GM23248 (cell line): ENCODE results near the gene C2CD2. TPM values are rescaled to one million over a fixed set of nuclear protein-coding genes. Genes with fewer than 3 reads are reported as not detected.

Experiments used
- DNase-seq: peaks from one replicate; pipeline ENCODE4 v3.0.0-alpha.2; 2015
- H2AFZ ChIP-seq: fragments of 200-600 bp; sonication (generic); 2 replicates; pipeline ENCODE4 v1.6.1; 2016; ENCODE audit warnings: antibody characterized with exemption
- H3F3A ChIP-seq: fragments of 200-600 bp; sonication (generic); 2 replicates; pipeline ENCODE4 v1.6.1; 2016; ENCODE audit warnings: mild to moderate bottlenecking, antibody characterized with exemption, mixed run types; ENCODE audit not compliant: insufficient read depth
- H3K27ac ChIP-seq: fragments of 200-600 bp; sonication (generic); 2 replicates; pipeline ENCODE4 v1.5.1; 2016; ENCODE audit warnings: mild to moderate bottlenecking
- H3K27me3 ChIP-seq: fragments of 200-600 bp; sonication (generic); replicated peaks from 2 replicates; pipeline ENCODE4 v1.6.1; 2016; ENCODE audit warnings: mild to moderate bottlenecking; ENCODE audit not compliant: insufficient read depth
- H3K36me3 ChIP-seq: fragments of 200-600 bp; sonication (generic); 2 replicates; pipeline ENCODE4 v1.6.1; 2016; ENCODE audit warnings: low read depth, mild to moderate bottlenecking
- H3K4me1 ChIP-seq: fragments of 200-600 bp; sonication (generic); 2 replicates; pipeline ENCODE4 v1.6.1; 2016; ENCODE audit warnings: mild to moderate bottlenecking; ENCODE audit not compliant: insufficient read depth
- H3K4me2 ChIP-seq: fragments of 200-600 bp; sonication (generic); one replicate; pipeline ENCODE4 v1.6.1; 2016; ENCODE audit warnings: mild to moderate bottlenecking; ENCODE audit not compliant: unreplicated experiment
- H3K4me3 ChIP-seq: fragments of 200-600 bp; sonication (generic); 2 replicates; pipeline ENCODE4 v1.5.1; 2016; ENCODE audit warnings: mild to moderate bottlenecking
- H3K79me2 ChIP-seq: fragments of 200-600 bp; sonication (generic); 2 replicates; pipeline ENCODE4 v1.6.1; 2016; ENCODE audit warnings: mild to moderate bottlenecking; ENCODE audit not compliant: insufficient read depth
- H3K9ac ChIP-seq: fragments of 200-600 bp; sonication (generic); 2 replicates; pipeline ENCODE4 v1.6.1; 2016; ENCODE audit warnings: mild to moderate bottlenecking
- H3K9me2 ChIP-seq: fragments of 200-600 bp; sonication (generic); 2 replicates; pipeline ENCODE4 v1.6.1; 2016; ENCODE audit warnings: mixed run types, mild to moderate bottlenecking, moderate library complexity; ENCODE audit not compliant: insufficient read depth
- H3K9me3 ChIP-seq: fragments of 200-600 bp; sonication (generic); one replicate; pipeline ENCODE4 v1.6.1; 2017; ENCODE audit warnings: low read depth
- H4K20me1 ChIP-seq: fragments of 200-600 bp; sonication (generic); 2 replicates; pipeline ENCODE4 v1.6.0; 2016; ENCODE audit not compliant: insufficient read depth
- EZH2 ChIP-seq: fragments of 200-600 bp; sonication (generic); IDR thresholded peaks from 2 replicates; pipeline ENCODE4 v1.6.1; 2018; ENCODE audit warnings: antibody characterized with exemption, mild to moderate bottlenecking; ENCODE audit not compliant: insufficient read depth, poor library complexity, severe bottlenecking
- EZH2phosphoT487 ChIP-seq: fragments of 200-600 bp; sonication (generic); IDR thresholded peaks from 2 replicates; pipeline ENCODE4 v1.6.1; 2018; ENCODE audit warnings: antibody characterized with exemption, moderate library complexity, mild to moderate bottlenecking, low read depth; ENCODE audit not compliant: insufficient read depth
- WGBS, 2 experiments: methylation state at CpG; one replicate each; pipeline ENCODE4 v1.1.6; 2015 to 2017; ENCODE audit warnings: low lambda C conversion rate in 2 of 2, low coverage in 1 of 2; ENCODE audit errors: missing lambda C conversion rate in 2 of 2; 5-methylcytosine and 5-hydroxymethylcytosine counted together
- in situ Hi-C: fragments of 300-500 bp; cut with MboI; formaldehyde crosslinking; loops from 2 replicates; pipeline ENCODE4 v1.15.0; 2020
- polyA plus RNA-seq: library from polyadenylated mRNA; unstranded; fragments of >200 nt; fragmentation: Nextera tagmentation; extraction: Ambion mirVana; gene quantifications from 2 replicates; pipeline ENCODE4 v1.2.1, GENCODE V29; 2016
- total RNA-seq: library from RNA; depleted of rRNA; stranded (reverse); fragments of >200 nt; shearing (Covaris generic); gene quantifications from 2 replicates; pipeline ENCODE4 v1.2.3, GENCODE V29; 2014

Gene C2CD2
- total and polyA plus RNA-seq, 2 experiments from 2014 or later: 7.6 to 12.2 TPM

- H3K36me3 ChIP-seq: peaks cover 13% of the 10 kb centered on the region
- H3K27ac ChIP-seq: no peak overlapping the region
- WGBS, 2 experiments: 92 to 94% methylated on average over 6 of the region's 6 CpGs
- H3K4me2 ChIP-seq: no peak overlapping the region
- no peaks in the 10 kb centered on the region for H3K27me3 ChIP-seq
- TF ChIP-seq EZH2: no peak
- no peak for TF ChIP-seq EZH2phosphoT487
- no peak overlapping the region for H3K4me3 ChIP-seq
- in situ Hi-C loops: no loop called here
- no peaks in the 10 kb centered on the region for H3K9me2 ChIP-seq
- no peaks in the 10 kb centered on the region for H3K4me1 ChIP-seq
- no peaks in the 10 kb centered on the region for H3K9me3 ChIP-seq
- no peaks in the 10 kb centered on the region for H3F3A ChIP-seq
- no peak overlapping the region for H3K9ac ChIP-seq
- H2AFZ ChIP-seq: no peak overlapping the region
- no peak for DNase-seq
- no peaks in the 10 kb centered on the region for H4K20me1 ChIP-seq
- peaks cover 14% of the 10 kb centered on the region for H3K79me2 ChIP-seq
These were observed 32.0 kb upstream of the C2CD2 start for GRCh38 chr21:41985662-41986416.

- H4K20me1 ChIP-seq: no peaks in the 10 kb centered on the region
- no peak for TF ChIP-seq EZH2
- TF ChIP-seq EZH2phosphoT487: no peak
- H3K27me3 ChIP-seq: no peaks in the 10 kb centered on the region
- H3K9me3 ChIP-seq: no peaks in the 10 kb centered on the region
- no peak overlapping the region for H2AFZ ChIP-seq
- no peaks in the 10 kb centered on the region for H3K9me2 ChIP-seq
- no peak for DNase-seq
- no peaks in the 10 kb centered on the region for H3K79me2 ChIP-seq
- H3K4me3 ChIP-seq: no peak overlapping the region
- no peaks in the 10 kb centered on the region for H3K36me3 ChIP-seq
- H3K9ac ChIP-seq: no peak overlapping the region
- no peak overlapping the region for H3K27ac ChIP-seq
- 93 to 94% methylated on average over 1 of the region's 1 CpG for WGBS, 2 experiments
- in situ Hi-C loops: no loop called here
- no peaks in the 10 kb centered on the region for H3K4me1 ChIP-seq
- H3F3A ChIP-seq: no peaks in the 10 kb centered on the region
- no peak overlapping the region for H3K4me2 ChIP-seq
These were observed 29.4 kb upstream of the C2CD2 start for GRCh38 chr21:41983229-41983628.

- H3K4me1 ChIP-seq: no peaks in the 10 kb centered on the region
- no peaks in the 10 kb centered on the region for H3F3A ChIP-seq
- no peak overlapping the region for H3K9ac ChIP-seq
- no peak overlapping the region for H3K27ac ChIP-seq
- no peaks in the 10 kb centered on the region for H3K79me2 ChIP-seq
- TF ChIP-seq EZH2phosphoT487 (no peak), EZH2 (no peak)
- no peak overlapping the region for H3K4me3 ChIP-seq
- no peaks in the 10 kb centered on the region for H3K27me3 ChIP-seq
- H3K36me3 ChIP-seq: no peaks in the 10 kb centered on the region
- no peaks in the 10 kb centered on the region for H4K20me1 ChIP-seq
- H3K9me3 ChIP-seq: no peaks in the 10 kb centered on the region
- no peak overlapping the region for H2AFZ ChIP-seq
- H3K9me2 ChIP-seq: no peaks in the 10 kb centered on the region
- no peak overlapping the region for H3K4me2 ChIP-seq
- no peak for DNase-seq
- in situ Hi-C loops: no loop called here
These were observed 26.7 kb upstream of the C2CD2 start for GRCh38 chr21:41980561-41980960.

GRCh38 chr21:41979751-41980369, 26.0 kb upstream of the C2CD2 start:
- in situ Hi-C loops: no loop called here
- WGBS, 2 experiments: 77 to 81% methylated on average over 7 of the region's 7 CpGs

More at GRCh38 chr21:41979751-41980369, 26.0 kb upstream of the C2CD2 start:
- no peak overlapping the region for H3K4me2 ChIP-seq
- no peaks in the 10 kb centered on the region for H3K79me2 ChIP-seq
- no peak overlapping the region for H2AFZ ChIP-seq
- H3F3A ChIP-seq: no peaks in the 10 kb centered on the region
- H3K27me3 ChIP-seq: no peaks in the 10 kb centered on the region
- no peak for DNase-seq
- no peaks in the 10 kb centered on the region for H4K20me1 ChIP-seq
- H3K4me3 ChIP-seq: no peak overlapping the region
- no peaks in the 10 kb centered on the region for H3K36me3 ChIP-seq
- H3K4me1 ChIP-seq: no peaks in the 10 kb centered on the region
- TF ChIP-seq EZH2phosphoT487: no peak
- no peak for TF ChIP-seq EZH2
- no peak overlapping the region for H3K9ac ChIP-seq
- no peak overlapping the region for H3K27ac ChIP-seq
- H3K9me2 ChIP-seq: no peaks in the 10 kb centered on the region
- H3K9me3 ChIP-seq: no peaks in the 10 kb centered on the region
